Karpas-422 (cell line): ENCODE results near the gene PRAME. TPM values are rescaled to one million over a fixed set of nuclear protein-coding genes. Genes with fewer than 3 reads are reported as not detected.
A peak's percentile ranks its signal among the peaks of the same experiment; 100 is the strongest.
"Not testable (repeated sequence)": the region's sequence is repeated elsewhere in the genome, so short reads cannot be mapped to it uniquely, and the experiment has no call there.

ENCODE experiments used
- DNase-seq: peaks from one replicate; pipeline ENCODE4 v3.0.0-alpha.2; 2015
- H2AFZ ChIP-seq: fragments of 200-600 bp; sonication (generic); 2 replicates; pipeline ENCODE4 v1.6.1; 2014; ENCODE audit warnings: antibody characterized with exemption, low read length, mixed read lengths
- H3K27ac ChIP-seq: fragments of 200-600 bp; sonication (generic); 2 replicates; pipeline ENCODE4 v1.5.1; 2014; ENCODE audit warnings: mild to moderate bottlenecking, low read length, moderate library complexity
- H3K27me3 ChIP-seq: fragments of 200-600 bp; sonication (generic); 2 replicates; pipeline ENCODE4 v1.6.1; 2014; ENCODE audit warnings: low read length, mixed read lengths
- H3K36me3 ChIP-seq: fragments of 200-600 bp; sonication (generic); 2 replicates; pipeline ENCODE4 v1.6.1; 2014; ENCODE audit warnings: low read length, mixed read lengths; ENCODE audit not compliant: insufficient read depth
- H3K4me1 ChIP-seq: fragments of 200-600 bp; sonication (generic); 2 replicates; pipeline ENCODE4 v1.6.1; 2014; ENCODE audit warnings: mild to moderate bottlenecking, low read length, mixed read lengths
- H3K4me2 ChIP-seq: fragments of 200-600 bp; sonication (generic); 2 replicates; pipeline ENCODE4 v1.6.1; 2014; ENCODE audit warnings: low read length, low read depth, mild to moderate bottlenecking; ENCODE audit not compliant: poor library complexity, severe bottlenecking
- H3K4me3 ChIP-seq: fragments of 200-600 bp; sonication (generic); 2 replicates; pipeline ENCODE4 v1.5.1; 2014; ENCODE audit warnings: mild to moderate bottlenecking, antibody characterized with exemption, low read length, mixed read lengths
- H3K79me2 ChIP-seq: fragments of 200-600 bp; sonication (generic); 2 replicates; pipeline ENCODE4 v1.6.1; 2014; ENCODE audit warnings: mild to moderate bottlenecking, low read length, mixed read lengths
- H3K9ac ChIP-seq: fragments of 200-600 bp; sonication (generic); 2 replicates; pipeline ENCODE4 v1.6.0; 2014; ENCODE audit warnings: low read length
- H3K9me2 ChIP-seq: fragments of 200-600 bp; sonication (generic), shearing (Covaris generic); replicated peaks from 2 replicates; pipeline ENCODE4 v1.6.0; 2014; ENCODE audit warnings: mild to moderate bottlenecking, low read length, moderate library complexity; ENCODE audit not compliant: insufficient read depth
- H3K9me3 ChIP-seq: fragments of 300-700, 200-600 bp; sonication (generic); 2 replicates; pipeline ENCODE4 v1.6.1; 2014; ENCODE audit warnings: low read length, mixed read lengths
- H4K20me1 ChIP-seq: fragments of 200-600 bp; sonication (generic); 2 replicates; pipeline ENCODE4 v1.6.1; 2014; ENCODE audit warnings: mild to moderate bottlenecking, antibody characterized with exemption, low read length, low read depth; ENCODE audit not compliant: insufficient read depth
- total RNA-seq: library from RNA; depleted of rRNA; stranded (reverse); fragments of >200 nt; shearing (Covaris generic); gene quantifications from 2 replicates; pipeline ENCODE4 v1.2.3, GENCODE V29; 2014; ENCODE audit warnings: low replicate concordance; rRNA removed

PRAME gene
- total RNA-seq = 2.6 and 4.9 TPM in 2 replicates

GRCh38 chr22:22558972-22559603, at the start of gene PRAME:
Gene PRAME, minus strand, starts transcription at chr22:22559265. Its CDS starts 2,433 bp downstream, at chr22:22556832.
- no peak within 1 kb of the TSS for H2AFZ ChIP-seq
- no peak within 1 kb of the TSS for H3K27ac ChIP-seq
- peak within 1 kb of the TSS; percentile 44 for H3K9ac ChIP-seq

GRCh38 chr22:22608022-22608421, 49.0 kb upstream of the PRAME start:
- not testable (repeated sequence) for H3K27me3 ChIP-seq, H4K20me1 ChIP-seq, DNase-seq, H3K79me2 ChIP-seq, H3K27ac ChIP-seq, H3K9me2 ChIP-seq, H3K9me3 ChIP-seq, H3K4me3 ChIP-seq, H2AFZ ChIP-seq, H3K4me2 ChIP-seq, H3K36me3 ChIP-seq, H3K9ac ChIP-seq
- H3K4me1 ChIP-seq = peaks cover 26% of the 10 kb centered on the region

More at GRCh38 chr22:22558972-22559603, at the start of gene PRAME:
- Histone ChIP-seq H3K9me3 (no peaks in the 10 kb centered on the region), H3K4me3 (no peak within 1 kb of the TSS), H3K4me1 (peaks cover 9% of the 10 kb centered on the region), H3K36me3 (no peaks in the 10 kb centered on the region), H3K27me3 (no peaks in the 10 kb centered on the region), H4K20me1 (no peaks in the 10 kb centered on the region; the same call in 1 of the 2 replicates), H3K9me2 (no peaks in the 10 kb centered on the region), H3K79me2 (no peaks in the 10 kb centered on the region), H3K4me2 (peak within 1 kb of the TSS; percentile 27)
- DNase-seq = peak; percentile 97

GRCh38 chr22:22605074-22605404, 46.0 kb upstream of the PRAME start:
- Histone ChIP-seq H2AFZ (no peak overlapping the region), H3K9me3 (no peaks in the 10 kb centered on the region), H3K9ac (0 out of 2 replicates have a peak overlapping the region, but pooled peaks have one; percentile 6), H3K79me2 (no peaks in the 10 kb centered on the region), H3K4me1 (peaks cover 22% of the 10 kb centered on the region), H3K9me2 (no peaks in the 10 kb centered on the region), H3K27ac (no peak overlapping the region), H3K27me3 (no peaks in the 10 kb centered on the region), H3K4me3 (no peak overlapping the region; the same call in 1 of the 2 replicates), H3K36me3 (no peaks in the 10 kb centered on the region), H3K4me2 (peak overlapping the region; percentile 38), H4K20me1 (no peaks in the 10 kb centered on the region)
- no peak for DNase-seq

GRCh38 chr22:22604326-22605073, 45.4 kb upstream of the PRAME start:
- DNase-seq = peak; percentile 53
- Histone ChIP-seq H3K4me2 (peak overlapping the region; percentile 38), H3K4me3 (no peak overlapping the region; the same call in 1 of the 2 replicates), H3K9me3 (no peaks in the 10 kb centered on the region), H4K20me1 (no peaks in the 10 kb centered on the region), H3K79me2 (no peaks in the 10 kb centered on the region), H3K9ac (0 out of 2 replicates have a peak overlapping the region, but pooled peaks have one; percentile 6), H3K36me3 (no peaks in the 10 kb centered on the region), H3K27me3 (no peaks in the 10 kb centered on the region), H2AFZ (no peak overlapping the region), H3K9me2 (no peaks in the 10 kb centered on the region), H3K4me1 (peaks cover 22% of the 10 kb centered on the region), H3K27ac (no peak overlapping the region)

- H3K36me3 ChIP-seq = no peaks in the 10 kb centered on the region
- H3K27ac ChIP-seq = no peak overlapping the region
- no peak overlapping the region for H3K4me3 ChIP-seq
- H3K79me2 ChIP-seq = no peaks in the 10 kb centered on the region
- no peaks in the 10 kb centered on the region for H3K9me3 ChIP-seq
- DNase-seq = no peak
- H2AFZ ChIP-seq = no peak overlapping the region
- no peaks in the 10 kb centered on the region for H3K27me3 ChIP-seq
- peaks cover 22% of the 10 kb centered on the region for H3K4me1 ChIP-seq
- H3K9ac ChIP-seq = no peak overlapping the region
- no peaks in the 10 kb centered on the region for H3K9me2 ChIP-seq
- H4K20me1 ChIP-seq = no peaks in the 10 kb centered on the region
- no peak overlapping the region for H3K4me2 ChIP-seq
Observed at GRCh38 chr22:22603470-22603947, 44.4 kb upstream of the PRAME start.

GRCh38 chr22:22600531-22601261, 41.6 kb upstream of the PRAME start:
- H4K20me1 ChIP-seq = no peaks in the 10 kb centered on the region
- H3K36me3 ChIP-seq = no peaks in the 10 kb centered on the region
- peaks cover 19% of the 10 kb centered on the region for H3K4me1 ChIP-seq
- no peak overlapping the region for H3K9ac ChIP-seq
- H3K27ac ChIP-seq = no peak overlapping the region
- no peak for DNase-seq
- no peaks in the 10 kb centered on the region for H3K27me3 ChIP-seq
- H3K79me2 ChIP-seq = no peaks in the 10 kb centered on the region
- no peak overlapping the region for H3K4me3 ChIP-seq
- no peaks in the 10 kb centered on the region for H3K9me2 ChIP-seq
- H3K4me2 ChIP-seq = no peak overlapping the region
- no peak overlapping the region for H2AFZ ChIP-seq
- no peaks in the 10 kb centered on the region for H3K9me3 ChIP-seq

GRCh38 chr22:22599248-22599647, 40.2 kb upstream of the PRAME start:
- no peak overlapping the region for H3K4me2 ChIP-seq
- H3K36me3 ChIP-seq = no peaks in the 10 kb centered on the region
- H3K79me2 ChIP-seq = no peaks in the 10 kb centered on the region
- H2AFZ ChIP-seq = no peak overlapping the region
- H3K4me3 ChIP-seq = no peak overlapping the region
- no peaks in the 10 kb centered on the region for H3K9me3 ChIP-seq
- no peaks in the 10 kb centered on the region; the same call in 1 of the 2 replicates for H4K20me1 ChIP-seq
- H3K27me3 ChIP-seq = no peaks in the 10 kb centered on the region
- no peak overlapping the region for H3K27ac ChIP-seq
- no peak overlapping the region for H3K9ac ChIP-seq
- H3K4me1 ChIP-seq = peaks cover 6% of the 10 kb centered on the region
- no peaks in the 10 kb centered on the region for H3K9me2 ChIP-seq
- no peak for DNase-seq

GRCh38 chr22:22598144-22598543, 39.1 kb upstream of the PRAME start:
- no peak overlapping the region for H3K4me3 ChIP-seq
- H3K27ac ChIP-seq = no peak overlapping the region
- H4K20me1 ChIP-seq = no peaks in the 10 kb centered on the region; the same call in 1 of the 2 replicates
- H3K4me1 ChIP-seq = no peaks in the 10 kb centered on the region
- H3K27me3 ChIP-seq = no peaks in the 10 kb centered on the region
- no peak overlapping the region for H3K4me2 ChIP-seq
- H3K9me3 ChIP-seq = no peaks in the 10 kb centered on the region
- no peaks in the 10 kb centered on the region for H3K9me2 ChIP-seq
- H3K79me2 ChIP-seq = no peaks in the 10 kb centered on the region
- H3K36me3 ChIP-seq = no peaks in the 10 kb centered on the region
- no peak overlapping the region for H3K9ac ChIP-seq
- no peak overlapping the region for H2AFZ ChIP-seq
- DNase-seq = no peak
